GM19099 (cell line): ENCODE data around the gene ASPRV1.

Source experiments
- POLR2A ChIP-seq: IDR thresholded peaks from 3 replicates; pipeline ENCODE4 v1.6.1; 2011; ENCODE audit warnings: low read depth; ENCODE audit not compliant: insufficient read length; ENCODE audit errors: extremely low read depth

The ASPRV1 gene

DNA sequence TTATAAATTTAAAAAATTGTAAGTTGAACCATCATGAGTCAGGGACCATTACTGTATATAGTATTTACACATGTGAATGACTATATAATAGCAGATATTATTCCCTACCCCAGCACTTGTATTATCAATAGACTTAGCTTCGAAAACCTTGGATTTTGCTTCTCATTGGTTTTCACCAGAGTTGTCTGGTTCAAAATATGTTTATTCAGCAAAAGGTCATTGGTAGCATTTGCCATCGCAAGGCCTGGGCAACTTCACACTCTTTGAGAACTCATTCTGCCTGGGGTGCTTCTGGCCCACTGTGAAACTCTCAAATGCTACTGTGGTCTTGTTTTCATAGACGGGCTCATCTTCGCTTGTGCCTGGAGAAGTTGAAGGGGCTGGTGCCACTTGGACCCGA, 26.4 kb downstream of the ASPRV1 start:
- TF ChIP-seq POLR2A, result no peak

DNA sequence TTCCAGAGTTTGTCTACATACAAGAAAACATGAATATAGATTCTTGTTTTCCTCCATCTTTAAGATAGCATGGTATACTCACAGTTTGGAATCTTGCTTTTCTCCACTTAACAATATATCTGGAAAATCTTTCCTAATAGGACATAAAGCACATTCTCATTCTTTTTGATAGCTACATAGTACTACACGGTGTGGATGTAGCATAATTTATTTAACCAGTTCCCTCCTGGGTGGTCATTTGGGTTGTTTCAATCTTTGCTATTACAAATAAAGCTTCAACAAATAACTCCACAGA, 26.9 kb downstream of the ASPRV1 start:
- TF ChIP-seq POLR2A, result no peak

DNA sequence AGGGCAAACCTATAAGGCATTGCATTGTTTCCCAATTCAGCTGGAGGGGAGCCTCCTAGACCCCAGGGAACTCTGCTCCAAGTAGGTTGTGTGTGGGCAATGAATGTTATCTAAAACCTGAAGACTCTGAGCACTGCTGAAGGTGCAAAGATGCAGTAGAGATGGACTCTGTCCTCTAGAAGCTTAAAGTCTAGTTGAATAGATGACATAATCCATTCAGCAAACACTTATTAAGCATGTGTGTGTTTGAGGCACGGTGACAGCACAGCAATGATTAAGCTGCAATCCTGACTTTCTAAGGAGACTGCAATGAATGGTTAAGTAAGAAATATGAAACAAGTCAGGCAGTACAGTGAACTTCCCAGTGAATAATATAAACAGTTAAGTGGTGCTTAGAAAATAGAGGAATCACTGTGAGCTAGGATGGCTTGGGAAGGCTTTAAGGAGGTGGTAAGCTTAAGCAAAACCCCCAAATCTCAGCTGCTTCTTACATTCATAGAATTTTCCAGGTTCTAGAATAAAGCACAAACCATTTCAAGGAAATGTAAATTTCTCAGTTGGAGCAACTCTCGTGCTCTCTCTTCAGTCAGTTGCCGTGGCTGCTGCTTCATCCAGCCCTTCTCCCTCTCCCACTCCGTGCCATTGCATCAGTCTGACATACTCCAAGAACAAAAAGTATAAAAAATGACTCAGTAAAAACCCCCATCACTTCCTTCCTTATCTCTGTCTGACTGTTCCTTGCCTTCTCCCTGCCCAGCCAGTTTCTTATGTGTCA, 27.4 kb downstream of the ASPRV1 start:
- TF ChIP-seq POLR2A, result no peak

DNA sequence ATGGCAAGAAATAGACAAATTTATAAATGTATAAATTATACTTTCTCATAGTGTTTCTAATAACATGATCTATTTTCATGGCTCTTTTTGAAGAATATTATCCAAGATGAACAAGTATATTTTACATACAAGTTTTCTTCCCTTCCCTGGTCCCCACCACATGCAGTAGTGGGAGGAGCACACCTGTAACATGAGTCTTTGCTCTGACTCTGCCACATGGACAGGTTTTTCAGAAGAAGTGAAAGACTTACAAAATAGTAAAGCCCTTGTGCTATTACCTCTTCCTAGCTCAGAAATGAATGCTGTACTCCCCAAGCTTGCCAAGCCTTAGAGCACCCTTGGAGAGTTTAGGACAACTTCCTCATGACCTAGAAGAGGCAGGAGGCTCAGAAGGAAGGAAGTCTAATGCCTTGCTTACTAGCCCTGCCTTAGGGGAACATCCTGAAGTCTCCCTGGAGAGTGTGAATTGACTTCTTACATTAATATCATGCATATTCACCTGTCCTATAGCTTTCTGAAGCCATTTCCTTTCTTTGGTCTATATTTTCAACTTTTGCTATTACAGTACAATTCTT, 28.1 kb downstream of the ASPRV1 start:
- TF ChIP-seq POLR2A, result no peak

DNA sequence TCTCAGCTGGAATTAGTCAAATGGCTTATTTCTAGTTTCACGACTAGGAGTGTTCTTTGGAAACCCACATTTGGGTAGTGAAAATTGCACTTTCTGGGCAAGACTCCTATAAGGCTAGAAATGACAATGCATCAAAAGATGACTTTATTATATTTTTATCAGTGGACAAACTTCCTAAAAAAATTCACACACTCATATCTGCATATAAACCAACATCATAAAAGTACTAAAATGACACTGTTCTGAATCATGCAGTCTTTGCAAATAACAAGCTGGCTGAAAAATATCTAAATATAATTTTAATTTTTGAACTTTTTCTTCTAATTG, 28.9 kb downstream of the ASPRV1 start:
- TF ChIP-seq POLR2A, result no peak

DNA sequence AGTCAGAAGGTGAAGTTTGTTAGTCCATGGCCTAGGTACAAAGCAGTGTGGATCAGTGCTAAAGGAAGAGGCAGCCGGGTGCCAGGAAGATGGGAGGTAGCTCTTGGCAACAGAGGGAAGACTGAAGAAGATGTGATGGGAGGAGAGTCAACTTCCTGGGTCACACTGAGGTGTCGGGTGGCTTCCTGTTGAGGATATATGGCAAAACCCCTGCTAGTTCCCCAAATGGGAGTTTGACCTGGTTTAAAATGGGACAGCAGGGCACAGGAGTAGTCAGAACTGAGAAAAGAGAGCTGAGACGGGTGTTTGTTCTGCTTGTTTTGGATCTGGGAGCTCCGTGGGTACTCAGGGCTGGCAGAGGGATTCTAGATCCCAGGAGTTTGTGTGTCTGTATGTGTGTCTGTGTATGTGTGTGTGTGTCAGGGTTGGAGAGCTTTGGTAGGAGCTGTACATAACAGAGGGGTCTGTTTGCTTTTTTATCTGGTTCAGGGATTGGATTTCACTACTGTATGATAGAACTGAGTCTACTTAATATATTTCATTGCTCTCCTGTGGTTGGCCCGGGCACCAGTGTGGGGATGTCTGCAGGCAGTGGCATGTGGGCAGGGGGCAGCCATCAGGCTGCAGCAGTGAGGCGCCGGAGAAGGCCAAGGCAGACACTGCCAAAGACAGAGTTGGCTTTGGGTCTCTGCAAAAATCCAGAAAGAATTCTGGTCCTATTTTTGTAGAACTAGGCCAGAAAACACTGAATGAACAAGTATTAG, 29.4 kb downstream of the ASPRV1 start:
- TF ChIP-seq POLR2A, result no peak

DNA sequence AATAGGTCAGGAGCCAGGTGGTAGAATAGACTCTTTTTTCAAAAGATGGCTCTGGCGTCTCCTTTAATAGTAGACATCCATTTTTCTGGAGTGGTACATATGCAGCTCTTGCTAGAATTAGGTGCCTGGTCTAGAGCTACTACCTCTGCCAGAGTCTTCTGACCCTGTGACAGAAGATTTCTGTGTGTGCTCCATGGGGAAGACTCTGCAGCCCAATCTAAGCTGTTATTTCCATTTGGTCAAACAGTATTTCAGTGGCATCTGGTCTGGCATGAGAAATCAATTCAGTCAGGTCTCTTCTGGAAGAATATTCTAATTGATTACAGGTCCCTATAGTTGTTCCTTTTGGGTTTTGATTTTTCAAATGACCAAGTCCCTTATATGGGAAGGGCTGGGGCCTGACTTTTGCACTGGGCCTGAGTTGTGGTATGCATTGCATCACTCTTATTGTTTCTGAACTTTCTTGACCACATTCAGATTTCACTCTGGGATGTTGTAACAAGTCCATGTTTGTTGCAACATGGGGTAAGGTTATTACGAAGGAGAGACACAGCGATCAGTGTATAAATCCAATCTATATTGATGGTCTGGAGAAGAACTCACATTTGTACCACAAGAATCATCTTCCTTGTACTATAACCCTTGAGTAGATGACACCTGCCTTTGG, 34.4 kb downstream of the ASPRV1 start:
- no peak for TF ChIP-seq POLR2A

DNA sequence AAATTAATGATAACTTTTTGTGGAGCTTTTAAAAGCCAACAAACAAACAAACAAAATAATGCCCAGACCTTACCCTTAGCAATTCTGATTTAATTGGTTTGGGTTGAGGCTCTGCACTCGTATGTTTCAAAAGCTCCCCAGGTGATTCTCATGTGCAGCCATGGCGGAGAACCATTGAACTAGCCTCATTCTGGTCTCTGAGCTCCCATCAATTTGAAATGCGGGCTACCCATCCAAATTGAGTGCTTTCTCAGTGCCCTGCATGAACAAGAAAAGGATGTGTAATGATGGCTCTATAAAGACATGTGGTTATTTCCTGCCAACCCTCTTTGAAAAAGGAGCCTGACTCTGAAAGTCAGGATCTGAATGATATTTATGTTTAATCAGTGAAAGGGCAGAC, 38.3 kb downstream of the ASPRV1 start:
- no peak for TF ChIP-seq POLR2A

DNA sequence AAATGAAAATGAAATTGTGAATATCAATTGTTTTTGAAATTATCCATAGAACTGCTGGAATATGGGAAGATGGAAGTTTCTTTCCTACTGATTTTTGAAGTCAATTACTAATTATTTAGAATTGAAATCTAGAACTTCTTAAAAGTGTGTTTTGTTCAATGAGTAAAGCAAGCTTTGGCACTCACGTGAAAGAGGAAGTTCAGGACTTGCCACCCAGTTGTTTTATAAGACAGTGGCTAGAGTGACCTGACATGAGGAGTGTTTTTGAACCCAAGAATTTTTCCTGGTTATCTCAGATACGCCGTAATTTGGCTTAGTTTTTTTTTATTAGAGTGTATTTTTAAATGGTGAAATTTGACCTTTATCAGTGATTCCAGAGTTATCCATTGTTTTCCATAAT, 43.0 kb downstream of the ASPRV1 start:
- no peak for TF ChIP-seq POLR2A

DNA sequence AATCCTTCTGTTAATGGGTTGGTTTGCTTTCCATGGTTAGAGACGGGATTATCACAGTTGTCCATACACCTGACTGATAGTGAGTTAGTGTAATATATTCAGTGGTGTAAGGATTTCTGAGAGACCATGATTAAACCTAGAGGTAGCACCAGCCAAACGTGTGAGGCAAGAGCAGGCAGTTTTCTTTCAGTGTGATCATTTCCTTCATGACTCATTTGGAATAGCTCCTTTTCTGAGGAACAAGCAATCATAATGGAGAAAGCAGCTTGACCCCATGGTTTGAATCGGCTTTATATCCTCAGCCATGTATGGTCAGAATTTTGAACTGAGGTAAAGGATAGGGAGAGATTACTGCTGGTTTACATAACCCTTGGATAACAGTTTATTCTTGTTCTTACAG, 43.6 kb downstream of the ASPRV1 start:
- no peak for TF ChIP-seq POLR2A

DNA sequence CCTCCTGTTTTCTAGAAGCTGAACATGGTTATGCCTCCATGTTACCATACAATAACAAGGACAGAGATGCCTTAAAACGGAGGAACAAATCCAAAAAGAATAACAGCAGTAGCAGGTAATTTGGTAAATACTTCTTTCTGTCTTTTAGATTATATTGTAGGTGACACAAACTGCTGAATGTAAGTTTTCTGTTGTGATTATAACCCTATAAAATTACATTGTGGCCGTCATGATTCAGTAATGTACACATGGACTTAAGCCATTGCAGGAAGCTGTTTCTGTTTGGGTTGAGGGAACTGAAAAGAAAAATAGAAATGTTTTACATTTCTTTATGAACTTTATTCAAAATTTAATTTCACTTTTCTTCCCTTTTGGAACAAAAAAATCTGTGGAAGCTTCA, 45.3 kb downstream of the ASPRV1 start:
- no peak for TF ChIP-seq POLR2A

DNA sequence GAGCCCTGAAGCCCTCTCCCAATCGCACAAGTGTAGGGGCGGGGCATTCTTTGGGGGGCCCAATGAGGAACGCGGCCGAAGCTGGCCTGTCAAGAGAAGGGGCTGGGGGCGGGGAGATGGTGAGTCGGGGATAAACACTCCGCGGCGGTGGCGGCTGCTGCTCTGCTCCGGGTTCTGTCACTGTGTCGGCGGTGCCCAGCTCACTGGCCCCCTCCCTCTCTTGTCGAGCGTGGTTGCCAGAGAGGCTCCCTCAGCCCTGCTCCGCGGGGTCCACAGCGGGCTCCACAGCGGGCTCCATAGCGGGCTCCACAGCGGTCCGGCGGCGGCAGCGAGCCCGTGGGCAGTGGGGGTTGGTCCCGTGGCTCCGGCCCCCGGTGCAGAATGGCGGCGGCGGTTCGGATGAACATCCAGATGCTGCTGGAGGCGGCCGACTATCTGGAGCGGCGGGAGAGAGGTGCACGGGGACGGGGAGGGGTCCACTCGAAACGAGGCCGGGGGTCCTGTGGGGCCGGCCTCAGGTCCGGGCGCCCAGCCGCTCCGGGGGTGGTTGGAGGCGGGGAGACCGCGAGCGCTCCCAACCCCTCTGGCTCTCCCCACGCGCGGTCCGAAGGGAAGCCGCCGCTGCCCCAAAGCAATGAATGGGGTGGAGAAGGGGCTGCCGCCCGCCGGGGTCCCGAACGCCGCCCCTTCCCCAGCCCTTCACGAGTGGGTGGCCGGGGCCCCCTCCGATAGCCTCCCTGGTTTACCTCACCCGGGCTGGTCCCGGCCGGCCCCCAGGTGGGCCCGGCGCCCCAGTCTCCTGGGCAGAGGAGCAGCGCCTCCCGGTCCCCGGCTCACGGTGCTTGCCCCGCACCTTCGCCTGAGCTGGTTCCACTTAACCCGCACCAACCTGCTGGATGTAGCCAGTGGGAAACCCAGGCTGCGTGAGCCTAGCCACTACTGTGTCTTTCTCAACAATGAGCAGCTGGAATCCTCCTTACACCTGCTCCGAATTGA, 46.2 kb downstream of the ASPRV1 start, which contains the start of gene MXD1:
Gene MXD1 (plus strand): TSS at position 160 of the 996 bp plus-strand sequence. CDS start 222 bp downstream, at position 382.
- TF ChIP-seq POLR2A, result peak; percentile 80

DNA sequence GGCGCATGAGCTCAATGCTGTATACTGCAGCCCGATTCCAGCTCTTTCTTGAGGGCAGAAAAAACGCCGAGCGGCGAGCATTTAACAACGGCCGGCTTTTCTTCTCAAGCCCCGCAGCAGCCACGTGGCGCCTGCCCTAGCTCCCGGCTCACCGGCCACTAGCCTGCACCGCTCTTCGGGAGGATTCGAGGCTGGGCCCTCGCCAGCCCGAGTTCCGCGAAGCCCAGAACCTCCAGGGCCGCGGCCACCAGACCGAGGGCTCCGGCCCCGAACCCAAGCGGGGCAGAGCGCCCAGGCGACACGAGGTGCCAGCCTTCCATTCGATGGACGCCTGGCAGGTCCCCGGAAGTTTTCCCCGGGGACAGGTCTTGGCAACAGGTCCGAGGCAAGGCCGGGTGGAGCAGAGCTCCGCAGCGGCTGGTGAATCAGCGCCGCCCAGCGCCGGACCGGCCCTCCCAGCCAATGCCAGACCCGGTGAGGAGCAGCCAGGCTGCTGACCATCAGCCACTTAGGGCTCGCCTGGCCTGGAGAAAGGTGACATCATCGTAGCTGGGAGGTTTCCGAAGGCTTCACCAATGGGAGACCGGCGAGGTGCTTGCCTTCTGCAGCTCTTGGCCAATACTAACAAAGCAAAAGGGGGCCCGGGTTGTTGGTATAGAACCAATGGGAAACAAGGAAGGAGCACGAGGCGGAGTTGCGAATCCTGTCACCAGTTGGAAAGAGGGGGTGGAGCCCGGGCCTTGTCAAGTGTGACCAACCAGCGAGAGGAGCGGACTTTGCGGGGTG, 47.1 kb downstream of the ASPRV1 start:
- TF ChIP-seq POLR2A, result peak; percentile 72
